ENCODE results near the gene EEF1G.
A peak's percentile ranks its signal among the peaks of the same experiment; 100 is the strongest.
"Not testable (repeated sequence)": the region's sequence is repeated elsewhere in the genome, so short reads cannot be mapped to it uniquely, and the experiment has no call there.

The EEF1G gene, protein sequence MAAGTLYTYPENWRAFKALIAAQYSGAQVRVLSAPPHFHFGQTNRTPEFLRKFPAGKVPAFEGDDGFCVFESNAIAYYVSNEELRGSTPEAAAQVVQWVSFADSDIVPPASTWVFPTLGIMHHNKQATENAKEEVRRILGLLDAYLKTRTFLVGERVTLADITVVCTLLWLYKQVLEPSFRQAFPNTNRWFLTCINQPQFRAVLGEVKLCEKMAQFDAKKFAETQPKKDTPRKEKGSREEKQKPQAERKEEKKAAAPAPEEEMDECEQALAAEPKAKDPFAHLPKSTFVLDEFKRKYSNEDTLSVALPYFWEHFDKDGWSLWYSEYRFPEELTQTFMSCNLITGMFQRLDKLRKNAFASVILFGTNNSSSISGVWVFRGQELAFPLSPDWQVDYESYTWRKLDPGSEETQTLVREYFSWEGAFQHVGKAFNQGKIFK

DNA sequence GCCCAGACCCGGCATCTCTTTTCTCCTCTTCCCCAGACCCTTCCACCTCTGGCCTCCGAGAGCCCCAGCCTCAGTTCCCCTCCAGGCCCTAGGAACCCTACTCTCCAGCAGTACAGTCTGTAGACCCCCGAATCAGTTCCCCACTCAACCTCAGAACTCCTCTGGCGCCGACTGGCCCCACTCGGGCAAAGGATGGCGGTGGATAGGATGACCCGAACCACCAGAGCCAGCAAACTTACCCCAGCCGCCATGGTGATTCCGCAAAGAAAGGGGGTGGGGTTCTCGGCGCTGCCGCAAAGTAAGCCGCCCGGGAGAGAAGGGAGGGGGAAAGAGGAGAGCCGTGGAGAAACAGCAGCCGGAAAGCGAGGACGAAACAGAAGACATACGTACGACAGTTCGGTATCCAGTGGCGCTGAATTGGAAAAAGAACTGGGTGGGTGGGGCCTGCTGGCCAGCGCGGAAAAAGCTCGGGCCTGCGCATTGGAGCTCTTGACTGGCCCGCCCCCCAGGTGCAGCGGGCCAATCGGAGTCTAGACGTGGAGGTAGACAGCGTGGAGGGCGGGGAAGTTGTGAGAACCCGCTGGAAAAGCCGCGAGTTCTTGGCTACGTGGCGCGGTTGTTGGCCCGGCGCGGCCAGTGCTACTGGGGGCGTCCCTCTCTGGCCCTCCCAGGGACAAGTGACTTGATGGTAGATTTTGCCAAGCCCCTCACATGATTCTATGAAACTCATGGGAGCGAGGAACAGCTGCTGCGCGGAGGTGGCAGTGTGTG is at the start of gene EEF1G:
TSS of gene EEF1G (minus strand) at position 300 of the 771 bp plus-strand sequence. CDS start at position 251, 49 bp downstream.
- peak; percentile 98 for DNase-seq

DNA sequence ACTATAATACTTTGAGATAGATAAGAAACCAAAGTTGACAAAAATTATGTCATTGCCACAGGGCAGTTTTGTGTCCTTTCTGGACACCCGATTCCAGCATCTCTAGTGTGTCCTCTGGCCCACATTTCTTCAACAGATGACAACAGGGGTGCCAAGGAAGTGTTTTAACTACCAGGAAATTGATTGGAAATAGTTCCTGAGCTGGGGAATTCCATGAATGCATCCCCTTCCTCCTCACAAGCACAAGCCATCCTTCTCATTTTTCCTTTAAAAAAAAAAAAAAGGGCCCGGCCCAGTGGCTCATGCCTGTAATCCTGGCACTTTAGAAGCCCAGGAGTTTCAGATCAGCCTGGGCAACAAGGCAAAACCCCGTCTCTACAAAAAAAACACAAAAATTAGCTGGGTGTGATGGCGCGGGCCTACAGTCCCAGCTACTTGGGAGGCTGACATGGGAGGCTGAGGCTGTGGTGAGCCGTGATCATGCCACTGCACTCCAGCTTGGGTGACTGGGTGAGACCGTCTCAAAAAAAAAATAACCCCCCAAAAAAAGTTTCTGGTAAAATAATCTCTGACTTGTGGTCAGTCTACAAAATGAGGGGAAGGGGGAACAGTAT is 48.9 kb upstream of the EEF1G start:
- DNase-seq = no peak

DNA sequence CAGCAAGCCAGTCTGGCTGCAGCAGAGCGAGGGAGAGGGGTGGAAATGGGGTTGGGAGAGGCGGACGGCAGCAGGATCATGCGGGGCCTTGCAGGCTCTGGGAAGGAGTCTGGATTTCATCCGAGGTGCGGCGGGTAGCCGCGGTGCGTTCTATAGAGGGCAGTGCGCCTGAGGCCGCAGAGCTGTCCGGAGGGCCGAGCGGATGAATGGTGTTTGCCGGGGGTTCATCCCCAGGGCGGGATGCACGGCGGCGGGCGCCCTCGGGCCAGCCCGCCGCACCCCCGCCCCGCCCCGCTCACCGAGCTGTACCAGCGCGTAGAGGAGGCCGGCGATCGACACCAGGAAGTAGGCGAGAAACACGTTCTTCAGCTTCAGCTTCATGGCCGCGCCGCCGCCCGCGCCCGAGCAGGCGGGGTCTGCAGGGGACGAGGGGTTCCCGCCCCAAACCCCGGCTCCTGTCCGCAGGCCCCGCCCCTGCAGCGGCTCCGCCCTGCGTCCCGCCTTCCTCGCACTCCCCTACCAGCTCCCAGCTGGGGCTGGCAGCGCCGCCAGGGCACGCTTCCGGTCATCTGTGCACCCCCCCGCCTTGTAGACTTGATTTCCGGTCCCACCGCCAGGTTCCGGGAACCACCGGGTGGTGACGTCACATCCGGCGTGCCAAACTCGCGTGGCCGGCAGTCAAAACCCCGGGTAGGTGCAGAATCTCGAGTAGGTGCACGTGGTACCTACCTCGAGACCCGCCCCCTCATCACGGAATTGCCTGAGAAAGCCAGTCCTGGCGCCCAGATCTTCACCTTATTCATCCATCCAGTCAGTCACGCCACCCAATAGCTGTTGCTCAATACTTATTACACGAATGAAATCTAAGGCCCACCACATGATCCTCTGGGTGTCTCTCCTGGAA is 48.1 kb upstream of the EEF1G start, which contains the start of gene B3GAT3:
TSS of gene B3GAT3 (minus strand) at position 420 of the 904 bp plus-strand sequence. CDS start at position 381, 39 bp downstream.
- DNase-seq = peak; percentile 96

DNA sequence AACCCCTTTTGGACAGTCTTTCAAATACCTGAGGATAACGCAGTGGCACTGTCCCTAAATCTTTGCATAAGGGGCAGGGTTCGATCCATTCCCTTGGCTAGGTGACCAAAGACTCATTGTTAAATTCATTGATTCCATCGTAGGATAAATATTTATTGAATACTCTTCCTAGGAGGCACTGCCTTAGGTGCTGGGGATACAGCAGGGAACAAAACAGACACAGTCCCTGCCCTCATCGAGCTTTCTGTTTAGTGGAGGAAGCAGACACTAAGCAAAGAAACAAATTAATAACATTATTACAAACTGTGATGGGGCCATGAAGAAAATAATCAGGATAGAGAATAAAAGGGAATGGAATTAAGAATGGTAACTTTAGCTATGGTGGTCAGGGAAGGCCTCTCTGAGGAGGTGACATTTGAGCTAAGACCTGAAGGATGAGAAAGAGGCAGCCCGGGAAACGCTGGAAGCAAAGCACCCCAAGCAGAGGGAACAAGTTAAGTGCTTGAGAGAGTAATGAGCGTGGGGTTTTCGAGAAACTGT is 47.4 kb upstream of the EEF1G start:
- DNase-seq = no peak

DNA sequence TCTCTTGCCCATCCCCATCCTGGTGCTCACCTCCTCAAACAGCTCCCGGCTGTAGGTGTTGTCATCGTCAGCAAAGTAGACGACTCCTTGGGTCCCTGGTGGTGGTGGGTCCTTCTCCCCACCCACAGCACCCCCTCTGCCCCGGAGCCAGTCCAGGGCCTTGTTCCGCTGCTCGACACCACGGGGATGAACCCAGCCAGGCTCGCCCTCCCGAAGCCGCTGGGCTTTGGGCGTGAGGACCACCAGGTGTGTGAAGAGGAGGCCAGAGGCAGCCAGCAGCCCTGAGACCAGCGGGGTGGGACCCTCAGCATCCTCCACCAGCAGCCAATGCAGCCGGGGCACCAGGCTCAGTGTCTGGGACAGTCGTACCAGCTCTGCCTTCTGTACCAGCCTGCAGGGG is 43.3 kb upstream of the EEF1G start:
- not testable (repeated sequence) for DNase-seq

DNA sequence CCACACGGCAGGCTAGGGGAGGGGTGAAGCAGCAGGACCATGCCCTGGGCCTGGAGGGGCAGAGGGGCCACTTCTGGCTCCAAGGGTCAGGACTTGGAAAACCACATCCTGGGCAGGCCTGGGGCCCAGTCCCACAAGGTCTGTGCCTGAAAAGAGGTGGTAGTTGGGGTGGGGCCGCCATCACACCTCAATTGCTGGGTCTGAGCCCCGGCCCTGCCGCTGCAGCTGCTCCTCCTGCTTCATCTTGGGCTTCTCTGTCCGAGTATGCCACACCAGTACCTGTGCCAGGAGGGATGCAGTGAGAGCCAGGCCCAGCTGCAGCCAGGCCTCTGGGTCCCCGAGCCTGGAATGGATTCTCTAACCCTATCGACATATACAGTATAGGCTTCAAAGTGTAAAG is 41.8 kb upstream of the EEF1G start:
- no peak for DNase-seq

DNA sequence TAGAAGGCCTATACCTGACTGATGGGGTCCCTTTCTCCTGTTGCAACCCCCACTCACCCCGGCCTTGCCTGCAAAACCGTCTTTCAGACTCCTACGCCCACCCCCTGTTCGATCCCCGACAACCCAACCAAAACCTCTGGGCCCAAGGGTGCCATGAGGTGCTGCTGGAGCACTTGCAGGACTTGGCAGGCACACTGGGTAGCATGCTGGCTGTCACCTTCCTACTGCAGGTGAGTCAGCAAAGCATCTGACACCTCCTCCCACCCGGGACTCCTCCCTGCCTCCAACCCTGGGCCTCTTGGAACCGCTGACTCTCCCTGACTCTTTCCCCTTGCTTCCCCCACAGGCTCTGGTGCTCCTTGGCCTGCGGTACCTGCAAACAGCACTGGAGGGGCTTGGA is 40.6 kb upstream of the EEF1G start:
- peak; percentile 73 for DNase-seq

DNA sequence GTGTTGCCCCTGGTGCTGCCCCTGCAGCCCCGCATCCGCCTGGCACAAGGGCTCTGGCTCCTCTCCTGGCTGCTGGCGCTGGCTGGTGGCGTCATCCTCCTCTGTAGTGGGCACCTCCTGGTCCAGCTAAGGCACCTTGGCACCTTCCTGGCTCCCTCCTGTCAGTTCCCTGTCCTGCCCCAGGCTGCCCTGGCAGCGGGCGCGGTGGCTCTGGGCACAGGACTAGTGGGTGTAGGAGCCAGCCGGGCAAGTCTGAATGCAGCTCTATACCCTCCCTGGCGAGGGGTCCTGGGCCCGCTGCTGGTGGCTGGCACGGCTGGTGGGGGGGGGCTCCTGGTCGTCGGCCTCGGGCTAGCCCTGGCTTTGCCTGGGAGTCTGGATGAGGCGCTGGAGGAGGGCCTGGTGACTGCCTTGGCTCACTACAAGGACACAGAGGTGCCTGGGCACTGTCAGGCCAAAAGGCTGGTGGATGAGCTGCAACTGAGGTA is 39.6 kb upstream of the EEF1G start:
- DNase-seq = no peak

DNA sequence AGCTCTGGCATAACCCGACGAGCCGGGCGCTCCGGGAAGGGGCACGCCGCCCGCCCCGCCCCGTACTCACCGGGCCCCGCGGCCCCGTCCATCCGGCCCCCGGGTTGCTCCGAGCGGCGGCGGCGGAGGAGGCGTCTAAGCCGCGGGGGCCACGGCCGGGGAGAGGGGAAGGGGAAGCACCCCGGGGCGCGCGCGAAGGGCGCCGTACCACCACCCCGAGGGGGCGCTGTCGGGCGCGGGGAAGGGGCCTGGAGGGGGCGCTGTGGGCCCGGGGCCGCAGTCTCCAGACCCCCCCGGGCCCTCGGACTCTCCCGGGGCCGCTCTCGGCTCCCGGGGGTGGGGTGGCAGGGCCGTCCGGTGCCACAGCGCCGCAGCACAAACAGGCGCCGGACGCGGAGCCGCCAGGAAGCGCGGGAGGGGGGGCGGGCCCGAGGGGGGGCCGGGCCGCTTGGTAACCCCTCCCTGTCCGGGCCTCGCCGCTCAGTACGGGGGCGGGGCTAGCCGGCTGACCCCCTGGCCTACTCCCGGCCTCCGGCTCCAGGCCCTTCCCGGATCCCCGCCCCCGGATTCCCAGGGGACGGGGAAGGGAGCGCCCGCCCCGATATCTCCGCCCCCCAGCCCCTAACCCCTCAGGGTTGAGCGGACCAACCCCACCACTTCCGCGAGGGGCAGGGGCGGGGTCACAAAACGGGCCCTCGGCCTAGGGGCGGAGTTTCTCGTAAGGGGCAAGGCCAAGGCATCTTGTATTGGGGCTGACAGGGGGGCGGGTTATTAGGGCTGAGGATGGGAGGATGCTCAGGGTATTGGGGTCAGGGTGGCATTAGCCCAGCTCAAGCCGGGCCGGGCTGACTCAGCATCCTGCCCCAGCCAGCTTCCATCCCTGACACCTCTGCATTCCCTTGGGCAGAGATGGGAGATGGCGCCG is 38.9 kb upstream of the EEF1G start, which contains the start of the genes EML3 and ROM1:
TSS of gene EML3 (minus strand) at position 410 of the 925 bp plus-strand sequence. CDS start at position 92, 318 bp downstream.
TSS of gene ROM1 (plus strand) at position 892 of the 925 bp plus-strand sequence. CDS start at position 917, 25 bp downstream.
- DNase-seq = peak; percentile 85

DNA sequence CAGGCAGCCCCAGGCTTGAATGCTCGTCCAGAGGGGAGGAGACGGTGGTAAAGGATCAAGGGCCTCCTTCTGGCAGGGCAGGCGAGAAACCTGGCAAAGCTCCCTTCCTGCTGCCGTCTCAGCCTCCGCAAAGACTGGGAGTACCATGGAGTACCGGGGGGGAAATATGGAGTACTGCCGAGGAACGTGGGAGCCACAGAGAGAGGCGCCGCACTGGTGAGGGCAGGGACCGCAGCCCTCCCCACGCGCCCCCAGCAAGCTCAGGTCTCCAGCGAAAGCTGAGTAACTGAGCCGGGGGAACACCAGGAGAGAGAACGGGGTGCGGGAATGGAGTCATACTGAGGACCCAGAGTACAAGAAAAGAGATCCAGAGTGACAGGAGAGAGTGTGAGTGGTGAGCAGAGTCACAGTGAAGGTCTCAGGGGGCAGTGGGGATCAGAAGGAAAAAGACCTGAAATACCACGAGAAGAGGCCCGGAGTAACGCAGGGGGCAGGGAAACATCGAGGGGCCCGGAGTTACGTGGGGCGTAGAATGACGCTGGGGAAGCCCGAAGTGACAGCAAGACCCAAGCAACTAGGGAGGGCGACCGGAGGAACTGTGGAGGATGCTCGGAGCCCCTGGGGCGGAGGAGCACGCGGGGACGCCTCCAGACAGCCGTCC is 38.1 kb upstream of the EEF1G start:
- DNase-seq = peak; percentile 72

DNA sequence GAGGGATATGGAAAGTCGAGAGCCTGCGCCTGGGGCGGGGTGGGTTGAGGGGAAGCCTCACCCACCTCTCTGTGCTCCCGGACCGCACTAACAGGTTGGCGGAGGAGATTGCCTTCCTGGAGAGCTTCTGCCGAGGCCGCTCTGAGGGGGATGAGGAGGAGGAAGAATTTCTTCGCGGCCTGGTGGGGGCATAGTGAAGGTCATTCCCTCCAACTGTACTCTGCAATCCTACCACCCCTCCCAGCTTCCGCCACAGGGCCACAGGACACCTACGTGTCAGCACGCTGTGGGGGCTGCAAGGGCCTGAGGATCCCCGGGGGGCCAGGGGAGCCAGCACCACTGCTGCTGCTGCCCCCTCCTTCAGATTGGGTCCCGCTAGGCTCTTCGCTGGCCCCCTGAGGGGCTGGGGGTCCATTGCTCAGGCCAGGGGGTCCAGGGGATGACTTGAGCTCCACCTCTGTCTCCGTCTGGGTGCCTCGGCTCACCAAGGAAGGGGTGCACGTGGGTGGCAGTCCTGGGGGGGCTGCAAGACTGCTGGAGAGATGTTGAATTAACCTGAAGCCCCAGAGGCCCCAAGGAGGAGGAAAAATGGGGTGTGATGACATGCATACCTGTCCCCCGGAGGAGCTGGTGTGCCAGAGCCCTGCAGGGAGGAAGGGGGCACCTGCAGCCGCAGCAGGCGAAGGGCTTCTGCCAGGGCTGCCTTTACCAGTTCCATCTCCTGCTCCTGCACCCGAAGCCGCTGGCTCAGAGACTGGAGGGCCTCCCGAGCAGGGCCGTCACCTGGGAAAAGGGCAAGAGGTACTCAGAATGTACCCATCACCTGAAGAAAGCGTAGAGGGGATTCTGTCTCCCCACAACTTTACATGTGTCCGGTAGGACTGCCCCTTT is 37.4 kb upstream of the EEF1G start:
- DNase-seq = no peak

DNA sequence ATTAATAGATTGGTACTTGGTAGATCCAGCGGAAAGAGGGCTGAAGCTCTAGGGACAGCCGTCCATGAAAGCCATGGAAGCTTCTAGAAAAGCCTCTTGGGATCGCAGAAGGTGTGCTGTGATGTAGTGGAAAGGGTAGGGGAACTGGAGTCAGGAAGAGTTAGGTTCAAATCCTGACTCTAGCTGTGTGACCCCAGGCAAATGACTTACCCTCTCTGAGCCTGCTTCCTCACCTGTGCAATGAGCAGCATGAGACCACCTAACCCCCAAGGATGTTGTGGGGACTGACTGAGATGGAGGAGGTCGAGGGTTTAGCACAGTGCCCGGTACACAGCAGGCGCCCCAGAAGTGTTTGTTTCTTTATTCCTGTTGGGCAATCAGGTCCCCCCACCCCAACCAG is 36.7 kb upstream of the EEF1G start:
- DNase-seq = no peak

DNA sequence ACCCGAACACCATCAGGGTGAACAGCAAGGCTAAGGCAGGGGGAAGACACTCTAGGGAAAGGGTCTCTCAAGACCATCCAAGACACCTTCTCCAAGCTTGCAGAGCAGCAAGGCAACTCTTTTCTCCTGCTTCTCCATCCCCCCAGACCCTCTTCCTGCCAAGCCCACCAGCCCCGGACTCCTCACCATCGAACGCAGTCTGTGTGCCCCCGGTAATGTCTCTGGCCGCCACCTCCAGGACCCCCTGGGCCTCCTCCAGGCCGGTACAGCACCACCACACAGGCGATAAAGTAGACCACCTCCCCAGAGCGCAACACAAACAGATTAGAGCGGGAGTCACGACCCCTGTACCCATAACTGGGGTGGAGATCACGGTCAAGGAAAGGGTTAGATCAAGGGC is 35.1 kb upstream of the EEF1G start:
- DNase-seq = no peak

DNA sequence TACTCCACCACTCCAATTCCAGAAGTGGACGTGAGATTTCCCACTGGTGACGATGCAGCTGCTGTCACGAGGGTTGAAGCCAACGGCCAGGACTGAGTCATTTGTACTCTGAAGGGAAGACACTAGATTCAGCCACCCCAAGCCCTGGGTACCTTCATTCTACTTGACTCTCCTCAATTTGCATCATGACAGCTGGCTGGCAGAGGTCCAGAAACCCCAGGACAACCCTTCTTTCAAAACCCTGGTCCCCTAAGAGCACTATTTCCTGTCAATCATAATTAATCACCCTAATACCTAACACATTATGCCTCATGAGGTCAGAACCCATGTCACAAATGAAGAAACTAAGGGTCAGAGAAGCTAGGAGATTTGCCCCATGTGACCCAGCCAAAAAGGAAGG is 34.0 kb upstream of the EEF1G start:
- DNase-seq = no peak

DNA sequence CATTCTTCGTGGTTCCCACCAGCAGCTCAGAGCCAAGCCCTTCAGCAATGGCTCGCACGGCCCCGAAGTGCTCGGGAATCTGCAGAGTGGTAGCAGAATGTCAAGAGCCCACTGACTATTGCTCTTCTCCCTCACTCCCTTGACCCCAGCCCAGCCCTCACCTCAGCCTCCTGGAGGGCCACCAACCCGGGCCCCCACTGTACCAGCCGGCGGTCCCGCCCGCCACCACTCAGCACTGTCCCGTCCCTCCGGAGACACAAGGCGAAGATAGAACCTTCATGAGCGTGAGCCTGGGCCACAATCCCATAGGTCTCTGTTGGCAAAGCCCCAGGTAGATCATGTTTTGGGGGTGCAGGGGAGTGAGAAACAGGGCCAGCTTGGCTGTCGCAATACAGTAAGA is 32.2 kb upstream of the EEF1G start:
- DNase-seq = no peak

DNA sequence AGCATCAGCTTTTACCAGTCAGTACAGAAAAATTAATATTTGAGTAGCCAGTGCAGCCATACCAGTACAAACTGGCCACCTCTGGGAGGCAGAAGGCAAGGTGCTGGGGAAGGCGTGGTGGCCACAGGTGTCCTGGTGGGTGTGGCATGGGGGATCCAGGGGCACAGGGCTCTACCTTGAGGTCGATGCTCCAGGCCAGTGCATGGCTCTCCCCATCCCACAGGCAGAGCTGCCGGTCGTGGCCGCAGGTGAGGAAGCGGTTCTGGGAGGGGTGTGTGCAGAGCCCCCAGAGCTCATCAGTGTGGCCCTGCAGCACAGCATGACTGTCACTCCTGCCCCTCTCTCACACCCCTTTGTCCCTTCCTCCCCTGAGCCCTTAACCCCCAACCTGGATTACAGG is 31.8 kb upstream of the EEF1G start:
- no peak for DNase-seq

DNA sequence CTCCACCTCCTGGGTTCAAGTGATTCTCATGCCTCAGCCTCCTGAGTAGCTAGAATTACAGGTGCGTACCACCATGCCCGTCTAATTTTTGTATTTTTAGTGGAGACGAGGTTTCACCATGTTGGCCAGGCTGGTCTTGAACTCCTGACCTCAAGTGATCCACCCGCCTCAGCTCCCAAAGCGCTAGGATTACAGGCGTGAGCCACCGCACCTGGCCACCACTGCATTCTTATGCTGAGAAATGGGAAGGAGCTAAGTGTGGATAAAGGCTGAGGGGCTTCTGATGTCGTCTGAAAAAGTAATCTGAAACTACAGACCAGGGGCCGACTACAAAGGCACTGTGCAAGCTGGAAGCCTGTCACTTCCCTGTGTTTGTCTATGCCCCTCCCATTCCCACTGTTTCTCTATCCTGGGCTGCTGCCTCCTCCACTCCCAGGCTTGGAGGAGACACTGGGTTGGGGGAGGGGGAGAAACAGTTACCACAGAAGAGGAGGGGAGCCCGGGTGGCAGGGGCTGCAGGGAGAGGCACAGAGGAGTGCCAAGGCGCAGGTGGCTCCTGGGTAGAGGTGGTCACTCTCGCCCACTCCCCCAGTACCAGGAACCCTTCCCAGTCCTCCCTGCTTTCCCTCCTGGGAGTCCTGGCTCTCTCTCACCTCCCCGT is 30.9 kb upstream of the EEF1G start:
- no peak for DNase-seq

DNA sequence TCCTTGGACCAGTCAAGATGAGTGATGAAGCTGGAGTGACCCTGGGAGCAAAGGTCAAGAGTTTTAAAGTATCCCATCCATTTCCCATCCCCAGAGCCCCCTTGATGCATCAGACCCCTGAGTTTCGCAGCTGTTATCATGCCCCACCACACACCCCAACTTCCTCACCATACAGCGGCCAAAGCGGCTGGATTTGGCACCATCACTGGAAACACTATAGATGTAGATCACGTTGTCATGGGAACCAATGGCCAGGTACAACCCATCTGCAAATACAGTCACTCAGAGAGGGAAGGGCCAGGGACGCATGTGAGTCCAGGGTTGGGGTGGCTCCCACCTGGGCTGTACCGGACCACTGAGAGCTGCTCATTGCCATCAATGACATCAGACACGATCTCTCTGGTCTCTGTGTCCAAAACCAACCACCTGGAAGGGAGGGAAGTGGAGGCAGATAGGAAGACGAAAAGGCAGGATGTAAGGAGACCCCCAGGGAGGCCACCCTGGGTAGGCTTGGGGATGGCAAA is 30.1 kb upstream of the EEF1G start:
- DNase-seq = no peak
